ENCODE data around the gene IGFBPL1.
"Not testable (repeated sequence)": the region's sequence is repeated elsewhere in the genome, so short reads cannot be mapped to it uniquely, and the experiment has no call there.

IGFBPL1 gene

GRCh38 chr9:38423973-38424843 is at the start of gene IGFBPL1:
TSS of gene IGFBPL1 (minus strand) at chr9:38424454. CDS start at chr9:38424424, 30 bp downstream.
- DNase-seq: no peak

- DNase-seq: not testable (repeated sequence)
Measured at GRCh38 chr9:38472583-38473249, 48.5 kb upstream of the IGFBPL1 start.

GRCh38 chr9:38467404-38467803 is 43.1 kb upstream of the IGFBPL1 start:
- DNase-seq: no peak

GRCh38 chr9:38453835-38454234 is 29.6 kb upstream of the IGFBPL1 start:
- DNase-seq: no peak

- DNase-seq: no peak
Measured at GRCh38 chr9:38451162-38451561, 26.9 kb upstream of the IGFBPL1 start.

GRCh38 chr9:38447703-38448102 is 23.4 kb upstream of the IGFBPL1 start:
- no peak for DNase-seq

GRCh38 chr9:38445154-38446043 is 21.1 kb upstream of the IGFBPL1 start:
- DNase-seq: no peak

- DNase-seq: peak; percentile 35
Measured at GRCh38 chr9:38443597-38443996, 19.3 kb upstream of the IGFBPL1 start.

GRCh38 chr9:38443181-38443580 is 18.9 kb upstream of the IGFBPL1 start:
- peak; percentile 36 for DNase-seq

- no peak for DNase-seq
Measured at GRCh38 chr9:38442473-38443096, 18.3 kb upstream of the IGFBPL1 start.

- no peak for DNase-seq
Measured at GRCh38 chr9:38441347-38442085, 17.3 kb upstream of the IGFBPL1 start.

- no peak for DNase-seq
Measured at GRCh38 chr9:38440516-38440915, 16.3 kb upstream of the IGFBPL1 start.

GRCh38 chr9:38439916-38440301 is 15.7 kb upstream of the IGFBPL1 start:
- no peak for DNase-seq

GRCh38 chr9:38439291-38439915 is 15.1 kb upstream of the IGFBPL1 start:
- DNase-seq: no peak

GRCh38 chr9:38437193-38437823 is 13.1 kb upstream of the IGFBPL1 start:
- peak; percentile 77 for DNase-seq

- no peak for DNase-seq
Measured at GRCh38 chr9:38436708-38437107, 12.5 kb upstream of the IGFBPL1 start.

GRCh38 chr9:38435521-38435920 is 11.3 kb upstream of the IGFBPL1 start:
- DNase-seq: peak; percentile 73

GRCh38 chr9:38434853-38435252 is 10.6 kb upstream of the IGFBPL1 start:
- peak; percentile 56 for DNase-seq

GRCh38 chr9:38434365-38434764 is 10.1 kb upstream of the IGFBPL1 start:
- DNase-seq: no peak

- peak; percentile 40 for DNase-seq
Measured at GRCh38 chr9:38432922-38433510, 8.8 kb upstream of the IGFBPL1 start.

GRCh38 chr9:38431116-38431515 is 6.9 kb upstream of the IGFBPL1 start:
- DNase-seq: no peak

All from fibroblast of upper back skin (primary cell).